A673 (cell line): Measurements from ENCODE around the gene KLRF2. TPM values are rescaled to one million over a fixed set of nuclear protein-coding genes. Genes with fewer than 3 reads are reported as not detected.
A peak's percentile ranks its signal among the peaks of the same experiment; 100 is the strongest.

Source experiments
- BruUV-seq: library from RNA; stranded (reverse); fragments of 400-500 nt; replicated peaks from 2 replicates; lab custom pipeline; 2021; lab: Mats Ljungman, UMichigan
- CTCF ChIA-PET: fragments of 300-600 bp; sonication (Branson Sonifier 250); formaldehyde crosslinking; loops from one replicate; lab custom pipeline; 2022; ENCODE audit warnings: antibody characterized with exemption; lab: Charles Lee
- POLR2A ChIA-PET: fragments of 300-600 bp; sonication (Branson Sonifier 250); formaldehyde crosslinking; loops from one replicate; lab custom pipeline; 2022; ENCODE audit warnings: antibody characterized with exemption; ENCODE audit not compliant: low non-redundant PET; lab: Charles Lee
- DNase-seq: peaks from one replicate; pipeline ENCODE4 v3.0.0-alpha.2; 2015; ENCODE audit warnings: low spot score
- H3K27ac ChIP-seq: fragments of 200-600 bp; sonication (generic); 2 replicates; pipeline ENCODE4 v1.5.1; 2016; ENCODE audit warnings: mixed run types, low read depth, mild to moderate bottlenecking, mixed read lengths, antibody characterized with exemption, low read length; ENCODE audit not compliant: poor library complexity, severe bottlenecking
- H3K27me3 ChIP-seq: fragments of 200-600 bp; sonication (generic); replicated peaks from 2 replicates; pipeline ENCODE4 v1.6.1; 2017; ENCODE audit warnings: mixed run types, low read depth, mild to moderate bottlenecking, mixed read lengths, antibody characterized with exemption, low read length; ENCODE audit not compliant: insufficient read depth, poor library complexity
- H3K36me3 ChIP-seq: fragments of 200-600 bp; sonication (generic); 2 replicates; pipeline ENCODE4 v1.6.1; 2016; ENCODE audit warnings: mixed run types, mild to moderate bottlenecking, mixed read lengths, antibody characterized with exemption, low read length; ENCODE audit not compliant: insufficient read depth, poor library complexity, severe bottlenecking
- H3K4me1 ChIP-seq: fragments of 200-600 bp; sonication (generic); 2 replicates; pipeline ENCODE4 v1.6.1; 2017; ENCODE audit warnings: mixed run types, mild to moderate bottlenecking, mixed read lengths, antibody characterized with exemption, low read length; ENCODE audit not compliant: insufficient read depth, poor library complexity, severe bottlenecking
- H3K4me3 ChIP-seq: fragments of 200-600 bp; sonication (generic); 2 replicates; pipeline ENCODE4 v1.5.1; 2016; ENCODE audit warnings: low read depth, mixed run types, mild to moderate bottlenecking, mixed read lengths, low read length; ENCODE audit not compliant: poor library complexity, severe bottlenecking
- H3K9me3 ChIP-seq: fragments of 200-600 bp; sonication (generic); 2 replicates; pipeline ENCODE4 v1.6.1; 2016; ENCODE audit warnings: mixed run types, low read depth, mild to moderate bottlenecking, mixed read lengths, antibody characterized with exemption, low read length; ENCODE audit not compliant: poor library complexity, severe bottlenecking
- EZH2 ChIP-seq: fragments of 200-600 bp; sonication (generic); IDR thresholded peaks from 2 replicates; pipeline ENCODE4 v1.6.1; 2017; ENCODE audit warnings: borderline replicate concordance, low read depth, mild to moderate bottlenecking, mixed read lengths, antibody characterized with exemption, low read length; ENCODE audit not compliant: poor library complexity, severe bottlenecking
- intact Hi-C: fragments of 100-400 bp; cut with micrococcal nuclease; formaldehyde crosslinking; loops from one replicate; pipeline ENCODE4 v1.10.0; 2022; ENCODE audit not compliant: unreplicated experiment
- total RNA-seq: library from RNA; stranded (reverse); gene quantifications from 2 replicates; pipeline ENCODE4 v1.2.3, GENCODE V29; 2021
- TF ChIP-seq, protein P1 (sequence below): fragments of 300-800, 200-600 bp; sonication (generic); conservative IDR thresholded peaks from 2 replicates; pipeline ENCODE4 v1.5.1; 2017; ENCODE audit warnings: low read depth, mild to moderate bottlenecking, antibody characterized with exemption, low read length, moderate library complexity, mixed read lengths

The KLRF2 gene
- total RNA-seq, 1 experiment from 2014 or later: not detected

DNA sequence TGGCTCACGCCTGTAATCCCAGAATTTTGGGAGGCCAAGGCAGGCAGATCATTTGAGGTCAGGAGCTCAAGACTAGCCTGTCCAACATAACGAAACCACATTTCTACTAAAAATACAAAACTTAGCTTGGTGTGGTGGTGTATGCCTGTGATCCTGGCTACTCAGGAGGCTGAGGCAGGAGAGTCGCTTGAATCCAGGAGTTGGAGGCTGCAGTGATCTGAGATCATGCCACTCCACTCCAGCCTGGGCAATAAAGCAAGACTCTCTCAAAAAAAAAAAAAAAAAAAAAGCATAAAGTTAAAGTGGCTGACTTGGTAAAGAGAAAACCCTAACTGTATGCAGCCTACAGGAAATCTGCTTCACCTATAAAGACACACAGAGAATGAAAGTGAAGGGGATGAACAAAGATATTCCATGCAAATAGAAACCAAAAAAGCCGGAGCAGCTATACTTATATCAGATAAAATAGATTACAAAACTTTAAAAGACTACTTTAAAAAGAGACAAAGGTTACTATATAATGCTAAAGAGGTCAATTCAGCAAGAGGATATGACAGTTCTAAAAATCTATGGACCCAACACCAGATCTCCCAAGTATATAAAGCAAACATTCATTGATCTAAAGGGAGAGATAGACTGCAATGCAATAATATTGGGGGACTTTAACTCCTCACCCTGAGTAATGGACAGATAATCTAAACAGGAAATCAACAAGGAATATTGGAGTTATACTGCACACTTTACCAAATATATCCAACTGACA, 16.2 kb upstream of the KLRF2 start:
- BruUV-seq: no TSS peak

DNA sequence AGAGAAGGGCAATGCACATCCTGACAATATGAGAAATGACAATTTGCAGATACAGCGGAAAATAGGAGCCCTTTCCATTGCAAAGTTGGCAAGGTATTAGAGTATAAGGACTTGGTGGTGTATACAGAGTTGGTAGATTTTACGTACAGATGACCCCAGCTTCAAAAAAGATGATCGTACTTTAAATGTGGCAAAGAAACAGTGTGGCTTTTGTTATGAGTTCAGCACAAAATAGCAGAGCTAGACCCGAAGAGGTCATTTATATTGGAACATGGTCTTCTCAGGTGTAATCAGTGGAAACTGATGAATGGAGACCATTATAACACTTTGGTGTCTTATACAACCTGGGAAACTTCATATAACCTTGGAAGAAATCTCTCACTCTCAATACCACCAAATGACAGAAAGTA, 14.4 kb upstream of the KLRF2 start:
- no peak for DNase-seq
- peaks cover 3% of the 10 kb centered on the region for H3K36me3 ChIP-seq
- H3K27me3 ChIP-seq: no peaks in the 10 kb centered on the region
- ChIA-PET POLR2A (interaction anchor here (0.9 kb wide), 1 partner anchor 223 kb away, joined by 4 read pairs; no protein-coding TSS in a partner anchor), CTCF (no interaction called here)
- peaks cover 3% of the 10 kb centered on the region for H3K9me3 ChIP-seq
- no peak for TF ChIP-seq EZH2
- TF ChIP-seq, protein P1, sequence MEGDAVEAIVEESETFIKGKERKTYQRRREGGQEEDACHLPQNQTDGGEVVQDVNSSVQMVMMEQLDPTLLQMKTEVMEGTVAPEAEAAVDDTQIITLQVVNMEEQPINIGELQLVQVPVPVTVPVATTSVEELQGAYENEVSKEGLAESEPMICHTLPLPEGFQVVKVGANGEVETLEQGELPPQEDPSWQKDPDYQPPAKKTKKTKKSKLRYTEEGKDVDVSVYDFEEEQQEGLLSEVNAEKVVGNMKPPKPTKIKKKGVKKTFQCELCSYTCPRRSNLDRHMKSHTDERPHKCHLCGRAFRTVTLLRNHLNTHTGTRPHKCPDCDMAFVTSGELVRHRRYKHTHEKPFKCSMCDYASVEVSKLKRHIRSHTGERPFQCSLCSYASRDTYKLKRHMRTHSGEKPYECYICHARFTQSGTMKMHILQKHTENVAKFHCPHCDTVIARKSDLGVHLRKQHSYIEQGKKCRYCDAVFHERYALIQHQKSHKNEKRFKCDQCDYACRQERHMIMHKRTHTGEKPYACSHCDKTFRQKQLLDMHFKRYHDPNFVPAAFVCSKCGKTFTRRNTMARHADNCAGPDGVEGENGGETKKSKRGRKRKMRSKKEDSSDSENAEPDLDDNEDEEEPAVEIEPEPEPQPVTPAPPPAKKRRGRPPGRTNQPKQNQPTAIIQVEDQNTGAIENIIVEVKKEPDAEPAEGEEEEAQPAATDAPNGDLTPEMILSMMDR: no peak
- intact Hi-C loops: no loop called here
- peaks cover 4% of the 10 kb centered on the region for H3K4me1 ChIP-seq
- no TSS peak for BruUV-seq
- peak overlapping the region; percentile 53 for H3K4me3 ChIP-seq
- H3K27ac ChIP-seq: peak overlapping the region; percentile 64

More for the DNA sequence above, 16.2 kb upstream of the KLRF2 start:
- intact Hi-C loops: no loop called here
- Histone ChIP-seq H3K4me3 (peak overlapping the region; percentile 11), H3K36me3 (peaks cover 3% of the 10 kb centered on the region), H3K4me1 (no peaks in the 10 kb centered on the region), H3K9me3 (peaks cover 3% of the 10 kb centered on the region), H3K27me3 (no peaks in the 10 kb centered on the region), H3K27ac (peak overlapping the region; percentile 51)
- POLR2A ChIA-PET: no interaction called here
- no peak for TF ChIP-seq EZH2
- TF ChIP-seq, protein P1: no peak
- peak; percentile 7 for DNase-seq
- CTCF ChIA-PET: no interaction called here

DNA sequence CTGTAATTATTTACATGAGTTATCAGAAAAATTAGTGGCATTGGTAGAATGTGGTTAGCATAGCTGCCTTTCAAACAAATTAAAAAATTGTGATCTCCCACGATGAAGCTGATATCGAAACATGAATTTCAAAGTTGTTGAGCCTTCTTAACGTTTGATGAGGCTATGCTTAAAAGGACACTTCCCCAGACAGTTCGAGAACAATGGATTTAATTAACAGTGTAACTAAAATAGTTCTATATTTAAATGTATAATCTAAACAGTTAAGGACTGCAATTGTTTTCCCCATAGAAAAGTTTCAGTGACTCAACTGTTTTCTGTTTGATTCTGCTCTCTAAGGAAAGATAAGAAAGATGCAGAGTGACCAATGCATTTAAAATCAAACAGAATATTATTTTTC, 13.8 kb upstream of the KLRF2 start:
- Histone ChIP-seq H3K4me1 (peaks cover 4% of the 10 kb centered on the region), H3K9me3 (peaks cover 3% of the 10 kb centered on the region), H3K4me3 (peak overlapping the region; percentile 53), H3K27me3 (no peaks in the 10 kb centered on the region), H3K36me3 (peaks cover 3% of the 10 kb centered on the region), H3K27ac (peak overlapping the region; percentile 64)
- peak; percentile 25 for DNase-seq
- ChIA-PET CTCF (no interaction called here), POLR2A (no interaction called here)
- no TSS peak for BruUV-seq
- TF ChIP-seq EZH2: no peak
- intact Hi-C loops: no loop called here
